ENCODE data around the gene SRL.

DNA sequence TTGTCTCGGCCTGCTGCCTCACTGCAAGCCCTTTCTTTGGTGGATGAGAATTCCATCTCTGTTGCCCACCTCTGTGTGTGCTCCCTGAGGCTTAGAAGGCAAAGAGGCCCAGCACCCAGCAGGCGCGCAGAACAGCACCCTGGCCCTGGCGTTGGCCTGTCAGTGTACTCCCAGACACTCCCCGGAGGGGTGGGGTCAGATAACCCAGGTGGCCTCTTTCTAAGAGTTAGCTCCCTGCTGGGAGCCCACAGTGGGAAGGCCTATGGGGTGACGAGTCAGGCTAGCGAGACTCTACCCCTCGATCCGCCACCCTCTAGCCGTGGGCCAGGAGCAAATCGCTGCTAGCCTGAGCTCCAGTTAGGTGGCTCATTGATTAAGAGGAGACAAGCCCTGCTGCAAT, 38.1 kb downstream of the SRL start:
- TF ChIP-seq CTCF (IDR thresholded peaks at IDR 0.05) = no peak
- TF ChIP-seq POLR2A (IDR thresholded peaks at IDR 0.05) = no peak
